Thyroid gland (tissue), 4 donors: ENCODE data around the gene SLC8A1. TPM values are rescaled to one million over a fixed set of nuclear protein-coding genes. Genes with fewer than 3 reads are reported as not detected.

Source experiments
- DNase-seq, 2 donors: peaks; one replicate each; pipeline ENCODE4 v3.0.0-alpha.2; 2019
- H3K27ac ChIP-seq, 3 donors: fragments of 200-600 bp; sonication (generic); 1 replicate in 2 of 3; 2 replicates in 1 of 3; pipeline ENCODE4 v1.5.1; 2016 to 2019; ENCODE audit warnings: mild to moderate bottlenecking in 1 of 3, moderate library complexity in 1 of 3
- H3K27me3 ChIP-seq: fragments of 200-600 bp; sonication (generic); one replicate; pipeline ENCODE4 v1.5.1; 2019
- H3K36me3 ChIP-seq, 2 donors: fragments of 200-600 bp; sonication (generic); one replicate each; pipeline ENCODE4 v1.5.1; 2016 to 2019
- H3K4me1 ChIP-seq, 2 donors: fragments of 200-600 bp; sonication (generic); one replicate each; pipeline ENCODE4 v1.5.1; 2017 to 2019
- H3K4me3 ChIP-seq, 3 donors: fragments of 200-600 bp; sonication (generic); replicated peaks in 1 of 3; 1 replicate in 2 of 3; 2 replicates in 1 of 3; pipeline ENCODE4 v1.5.1; 2016; ENCODE audit warnings: mild to moderate bottlenecking in 1 of 3
- H3K9me3 ChIP-seq: fragments of 200-600 bp; sonication (generic); one replicate; pipeline ENCODE4 v1.5.1; 2017
- POLR2A ChIP-seq, 2 donors: fragments of 450-650 bp; IDR thresholded peaks; one replicate each; pipeline ENCODE4 v1.6.1; 2017; ENCODE audit warnings: antibody characterized with exemption in 2 of 2, mild to moderate bottlenecking in 2 of 2, moderate library complexity in 1 of 2
- WGBS, 2 donors: methylation state at CpG; one replicate each; pipeline ENCODE4 v1.1.5; 2017; 5-methylcytosine and 5-hydroxymethylcytosine counted together
- intact Hi-C: fragments of 100-400 bp; cut with DNase I; formaldehyde crosslinking; loops from one replicate; pipeline ENCODE4 v1.15.1; 2023
- total RNA-seq, 4 donors: library from RNA; depleted of rRNA; stranded (reverse); fragments of >200 nt; gene quantifications; one replicate each; pipeline ENCODE4 v1.2.3, GENCODE V29; 2016
- TF ChIP-seq, protein P1 (sequence below), 6 experiments: fragments of 200-600 bp in 3 of 6; fragments of 450-650 bp in 3 of 6; sonication (generic) in 3 of 6; IDR thresholded peaks; one replicate each; pipeline ENCODE4 v1.5.1; 2016 to 2019; ENCODE audit warnings: antibody characterized with exemption in 6 of 6, mild to moderate bottlenecking in 2 of 6, inconsistent platforms in 1 of 6, moderate library complexity in 1 of 6

Gene SLC8A1
- total RNA-seq, 4 donors from 2014 or later, result 2.0 to 5.1 (median 4.4) TPM

DNA sequence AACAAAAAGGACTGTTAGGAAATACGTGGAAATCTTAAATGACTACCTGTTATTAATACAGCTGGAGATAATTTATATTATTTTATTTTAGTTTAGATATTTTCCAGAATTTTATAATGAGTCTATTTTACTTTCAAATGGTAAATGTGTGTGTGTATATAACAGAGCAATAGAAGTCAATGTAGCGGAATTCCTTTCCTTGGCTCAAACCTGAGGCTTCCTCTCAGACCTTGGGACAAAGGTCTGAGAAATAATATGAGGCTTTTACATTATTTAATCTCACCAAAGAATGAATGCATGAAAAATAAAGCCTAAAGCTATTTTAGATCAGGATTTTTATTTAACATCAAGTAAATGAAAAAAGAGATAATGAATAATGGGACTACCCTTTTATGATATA lies 65.7 kb downstream of the SLC8A1 start:
- TF ChIP-seq, protein P1, sequence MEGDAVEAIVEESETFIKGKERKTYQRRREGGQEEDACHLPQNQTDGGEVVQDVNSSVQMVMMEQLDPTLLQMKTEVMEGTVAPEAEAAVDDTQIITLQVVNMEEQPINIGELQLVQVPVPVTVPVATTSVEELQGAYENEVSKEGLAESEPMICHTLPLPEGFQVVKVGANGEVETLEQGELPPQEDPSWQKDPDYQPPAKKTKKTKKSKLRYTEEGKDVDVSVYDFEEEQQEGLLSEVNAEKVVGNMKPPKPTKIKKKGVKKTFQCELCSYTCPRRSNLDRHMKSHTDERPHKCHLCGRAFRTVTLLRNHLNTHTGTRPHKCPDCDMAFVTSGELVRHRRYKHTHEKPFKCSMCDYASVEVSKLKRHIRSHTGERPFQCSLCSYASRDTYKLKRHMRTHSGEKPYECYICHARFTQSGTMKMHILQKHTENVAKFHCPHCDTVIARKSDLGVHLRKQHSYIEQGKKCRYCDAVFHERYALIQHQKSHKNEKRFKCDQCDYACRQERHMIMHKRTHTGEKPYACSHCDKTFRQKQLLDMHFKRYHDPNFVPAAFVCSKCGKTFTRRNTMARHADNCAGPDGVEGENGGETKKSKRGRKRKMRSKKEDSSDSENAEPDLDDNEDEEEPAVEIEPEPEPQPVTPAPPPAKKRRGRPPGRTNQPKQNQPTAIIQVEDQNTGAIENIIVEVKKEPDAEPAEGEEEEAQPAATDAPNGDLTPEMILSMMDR (IDR thresholded peaks at IDR 0.05), result no peak
- TF ChIP-seq POLR2A (IDR thresholded peaks at IDR 0.05), result no peak
- Histone ChIP-seq H3K9me3 (no peaks in the 10 kb centered on the region), H3K27ac (no peak overlapping the region), H3K27me3 (no peaks in the 10 kb centered on the region), H3K4me3 (no peak overlapping the region), H3K4me1 (no peaks in the 10 kb centered on the region), H3K36me3 (no peaks in the 10 kb centered on the region)
- WGBS, 2 donors, result 50 to 71% methylated on average over 2 of the region's 2 CpGs
- intact Hi-C loops, result no loop called here
- DNase-seq, result no peak

DNA sequence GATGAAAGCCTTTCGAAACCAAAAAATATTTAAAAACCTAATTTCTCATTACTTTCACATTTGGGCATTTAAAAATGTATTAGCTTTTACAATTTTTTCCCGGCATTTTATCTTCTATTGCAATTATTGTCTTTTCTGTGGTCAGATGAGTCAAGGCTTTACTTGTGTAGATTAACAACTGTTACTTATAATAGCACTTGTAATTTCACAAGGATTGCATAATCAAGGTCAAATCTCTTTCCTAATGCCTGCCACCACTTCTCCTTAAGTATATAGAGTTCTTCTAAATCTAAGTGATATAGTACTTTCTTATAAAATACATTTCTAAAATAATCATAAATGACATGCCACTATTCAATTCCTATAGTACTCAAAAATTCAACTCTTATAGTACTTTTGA lies 67.2 kb downstream of the SLC8A1 start:
- no peaks in the 10 kb centered on the region for H3K4me1 ChIP-seq
- no peak overlapping the region for H3K4me3 ChIP-seq
- DNase-seq, result no peak
- H3K27me3 ChIP-seq, result no peaks in the 10 kb centered on the region
- no peaks in the 10 kb centered on the region for H3K36me3 ChIP-seq
- H3K27ac ChIP-seq, result no peak overlapping the region
- 34 to 54% methylated on average over 2 of the region's 2 CpGs for WGBS, 2 donors
- TF ChIP-seq, protein P1 (IDR thresholded peaks at IDR 0.05), result no peak
- TF ChIP-seq POLR2A (IDR thresholded peaks at IDR 0.05), result no peak
- intact Hi-C loops, result no loop called here
- no peaks in the 10 kb centered on the region for H3K9me3 ChIP-seq

DNA sequence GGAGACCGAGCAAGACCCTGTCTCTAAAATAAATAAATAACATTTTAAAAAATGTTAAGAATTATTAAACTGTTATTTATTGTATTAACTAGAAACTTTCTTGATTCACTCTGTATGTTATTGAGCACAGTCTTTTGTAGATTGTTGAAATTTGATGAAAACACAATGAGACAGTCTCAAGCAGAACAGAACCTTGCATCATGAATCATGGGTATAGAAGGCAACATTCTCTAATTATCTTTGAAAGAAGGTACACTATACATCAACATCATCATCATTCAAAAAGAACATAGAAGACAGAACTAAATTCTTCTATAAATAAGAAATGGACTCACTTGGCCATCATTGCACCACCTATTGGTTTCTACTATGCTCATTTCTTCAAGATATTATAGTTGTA lies 67.7 kb downstream of the SLC8A1 start:
- Histone ChIP-seq H3K36me3 (no peaks in the 10 kb centered on the region), H3K4me1 (no peaks in the 10 kb centered on the region), H3K4me3 (no peak overlapping the region), H3K9me3 (no peaks in the 10 kb centered on the region), H3K27ac (no peak overlapping the region), H3K27me3 (no peaks in the 10 kb centered on the region)
- no peak for TF ChIP-seq POLR2A (IDR thresholded peaks at IDR 0.05)
- TF ChIP-seq, protein P1 (IDR thresholded peaks at IDR 0.05), result no peak
- no peak for DNase-seq
- WGBS, 2 donors, result 89 to 94% methylated on average over 1 of the region's 1 CpG
- intact Hi-C loops, result no loop called here

DNA sequence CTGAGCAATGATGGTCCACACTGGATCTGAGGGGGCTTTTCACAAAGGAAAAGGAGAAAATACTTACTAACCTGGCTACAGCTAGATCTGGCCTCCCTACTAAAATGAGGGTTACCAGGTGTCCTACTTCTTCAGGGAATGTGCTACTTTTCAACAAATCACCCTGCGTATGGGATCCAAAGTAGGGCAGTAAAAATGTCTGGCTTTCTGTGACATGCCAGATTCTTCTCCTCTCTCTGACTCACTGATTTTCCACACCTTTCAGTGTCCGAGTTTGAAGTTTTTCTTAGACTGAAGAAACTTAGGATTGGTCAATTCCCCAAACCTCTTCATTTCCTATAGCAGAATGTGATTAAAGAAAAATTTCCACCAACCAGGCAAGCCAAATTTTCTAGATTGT lies 71.2 kb downstream of the SLC8A1 start:
- TF ChIP-seq, protein P1 (IDR thresholded peaks at IDR 0.05), result no peak
- TF ChIP-seq POLR2A (IDR thresholded peaks at IDR 0.05), result no peak
- Histone ChIP-seq H3K4me3 (no peak overlapping the region), H3K36me3 (no peaks in the 10 kb centered on the region), H3K9me3 (no peaks in the 10 kb centered on the region), H3K27ac (no peak overlapping the region), H3K4me1 (no peaks in the 10 kb centered on the region), H3K27me3 (no peaks in the 10 kb centered on the region)
- intact Hi-C loops, result no loop called here
- DNase-seq, result no peak
- 93 to 98% methylated on average over 2 of the region's 2 CpGs for WGBS, 2 donors

DNA sequence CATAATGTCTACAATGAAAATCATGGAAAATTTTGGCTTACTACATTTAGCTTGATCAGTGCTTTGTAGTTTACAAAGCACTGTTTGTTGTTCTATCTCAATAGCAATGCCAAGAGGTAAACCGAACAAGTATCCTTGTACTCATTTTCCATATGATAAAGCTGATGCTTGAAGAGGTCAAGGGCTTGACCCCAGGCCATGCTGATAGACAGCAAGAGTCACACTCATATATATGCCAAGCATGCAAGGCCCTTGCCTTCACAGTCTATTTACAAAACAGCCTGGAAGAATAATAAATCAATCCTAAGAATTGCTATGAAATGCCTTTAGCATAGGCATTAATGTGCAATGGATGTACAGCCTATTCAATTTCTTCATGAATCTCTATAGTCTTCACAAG lies 71.8 kb downstream of the SLC8A1 start:
- 63 to 76% methylated on average over 1 of the region's 1 CpG for WGBS, 2 donors
- H3K27ac ChIP-seq, result no peak overlapping the region
- intact Hi-C loops, result no loop called here

More for the DNA sequence above, 71.8 kb downstream of the SLC8A1 start:
- no peak for DNase-seq
- Histone ChIP-seq H3K27me3 (no peaks in the 10 kb centered on the region), H3K36me3 (no peaks in the 10 kb centered on the region), H3K9me3 (no peaks in the 10 kb centered on the region), H3K4me3 (no peak overlapping the region), H3K4me1 (no peaks in the 10 kb centered on the region)
- no peak for TF ChIP-seq POLR2A (IDR thresholded peaks at IDR 0.05)
- TF ChIP-seq, protein P1 (IDR thresholded peaks at IDR 0.05), result no peak
